Stimulated activated CD8-positive, alpha-beta memory T cell treated with anti-CD3 and anti-CD28 coated beads, Interleukin-4, amount 100 ng/mL, for 24 hours (primary cell): Measurements from ENCODE around the gene CACYBP.

Source experiments
- DNase-seq: peaks from one replicate; pipeline ENCODE4 v3.0.0-alpha.2; 2020; ENCODE audit warnings: low read depth

The CACYBP gene

DNA sequence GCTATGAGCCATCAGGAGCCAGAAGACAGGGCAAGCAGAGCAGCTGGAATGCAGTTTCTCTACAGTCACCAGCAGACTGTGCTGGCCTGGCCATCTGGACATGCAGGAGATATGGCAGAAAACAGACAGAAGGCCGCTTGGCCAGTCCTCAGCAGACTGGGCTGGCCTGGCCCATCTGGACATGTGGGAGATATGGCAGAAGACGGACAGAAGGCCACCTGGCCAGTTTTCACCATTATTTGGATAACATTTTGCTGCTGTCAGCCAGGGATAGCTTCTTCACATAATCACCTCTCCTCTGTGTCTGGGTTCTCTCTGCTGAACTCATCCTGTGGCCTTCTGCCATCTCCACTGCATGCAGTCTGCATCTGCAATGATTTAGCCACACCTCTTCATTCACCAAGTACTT lies 25.0 kb upstream of the CACYBP start:
- DNase-seq: no peak

DNA sequence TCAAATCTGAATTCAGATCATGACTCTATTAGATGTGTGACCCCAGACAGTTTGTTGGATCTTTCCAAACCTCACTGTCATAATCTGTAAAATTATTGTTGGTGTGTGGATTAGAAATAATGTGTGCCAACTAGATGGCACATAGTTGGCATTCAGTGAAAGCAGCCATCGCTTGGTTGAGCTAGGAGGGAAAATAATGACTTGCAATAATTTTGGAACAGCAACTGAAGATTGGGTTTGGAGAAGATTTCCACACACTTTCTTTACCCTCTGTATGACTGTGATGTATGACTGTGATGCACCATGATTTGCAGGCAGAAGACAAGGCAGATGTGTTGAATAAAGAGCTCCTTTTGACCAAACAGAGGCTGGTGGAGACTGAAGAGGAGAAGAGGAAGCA lies 24.0 kb upstream of the CACYBP start:
- no peak for DNase-seq

DNA sequence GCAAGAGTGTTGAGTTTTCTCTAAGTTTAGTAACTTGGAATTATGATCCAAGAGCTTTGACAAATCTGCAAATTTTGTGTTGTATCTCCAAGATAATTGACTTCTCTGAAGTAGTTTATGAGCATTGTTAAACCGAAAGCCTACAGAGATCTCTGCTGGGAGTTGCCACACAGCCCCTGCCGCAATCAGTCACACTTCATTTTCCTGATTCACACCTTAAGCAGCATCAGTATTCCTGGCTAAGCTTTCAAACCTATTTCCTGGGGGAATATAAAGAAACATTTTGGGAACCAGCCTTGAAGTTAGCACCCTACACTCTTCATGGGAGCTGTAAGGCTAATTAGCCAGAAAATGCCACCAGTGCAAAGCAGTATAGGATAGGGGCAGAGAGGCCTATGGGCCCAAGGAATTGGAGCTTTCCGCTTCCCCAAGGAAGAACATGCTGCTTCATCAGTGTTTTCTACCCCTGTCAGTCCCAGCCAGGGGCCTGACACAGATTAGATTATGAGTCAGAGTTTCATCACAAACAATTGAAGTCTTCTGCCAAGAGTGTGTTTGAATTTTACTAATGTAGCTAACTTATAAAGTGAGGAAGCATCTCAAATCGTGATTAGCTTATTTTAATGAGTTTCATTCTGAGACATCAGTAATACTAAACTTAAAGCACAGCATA lies 23.2 kb upstream of the CACYBP start:
- DNase-seq: no peak

DNA sequence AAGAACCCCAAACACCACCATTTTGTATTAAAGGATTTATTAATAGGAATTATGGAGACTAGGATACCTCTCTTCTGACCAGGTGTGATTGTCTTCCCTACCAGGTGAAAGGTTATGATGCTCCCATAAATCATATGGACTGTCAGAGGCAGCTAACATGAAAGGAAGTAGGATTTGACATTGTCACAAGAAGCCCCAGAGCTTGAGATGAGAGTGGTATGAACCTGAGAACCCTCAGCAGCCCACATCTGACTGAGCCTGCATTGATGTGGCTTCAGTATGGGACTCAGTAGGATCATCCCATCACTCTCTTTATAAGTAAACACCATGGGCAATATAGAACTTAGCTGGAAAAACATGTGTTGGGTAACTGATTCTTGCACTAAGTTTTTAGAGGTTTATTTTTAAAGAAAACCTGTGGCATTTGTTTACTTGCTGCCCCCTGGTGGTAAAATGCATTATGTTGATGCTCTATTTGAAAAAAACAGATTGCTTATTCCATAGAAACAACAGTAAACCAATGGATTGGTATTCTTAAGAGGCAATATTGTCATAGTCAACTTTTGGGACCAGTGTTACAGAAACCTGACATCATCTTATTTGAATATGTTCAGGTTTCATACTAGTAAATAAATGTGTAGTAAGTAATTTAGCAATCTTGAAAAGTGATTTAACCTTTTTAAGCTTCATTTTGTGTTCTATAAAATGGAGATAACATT lies 16.6 kb upstream of the CACYBP start:
- DNase-seq: no peak

DNA sequence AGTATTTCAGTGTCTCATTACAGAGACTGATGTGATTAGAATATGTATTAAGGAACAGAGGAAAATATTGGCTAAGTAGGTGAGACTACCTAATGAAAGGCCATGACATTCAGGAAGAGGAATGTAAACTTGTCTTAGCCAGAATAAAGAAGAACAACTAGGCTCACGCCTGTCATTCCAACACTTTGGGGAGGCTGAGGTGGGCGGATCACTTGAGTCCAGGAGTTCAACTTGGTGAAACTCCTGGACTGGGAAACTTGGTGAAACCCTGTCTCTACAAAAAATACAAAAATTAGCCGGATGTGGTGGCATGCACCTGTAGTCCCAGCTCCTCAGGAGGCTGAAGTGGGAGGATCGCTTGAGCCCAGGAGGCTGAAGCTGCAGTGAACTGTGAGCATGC lies 14.8 kb upstream of the CACYBP start:
- DNase-seq: no peak

DNA sequence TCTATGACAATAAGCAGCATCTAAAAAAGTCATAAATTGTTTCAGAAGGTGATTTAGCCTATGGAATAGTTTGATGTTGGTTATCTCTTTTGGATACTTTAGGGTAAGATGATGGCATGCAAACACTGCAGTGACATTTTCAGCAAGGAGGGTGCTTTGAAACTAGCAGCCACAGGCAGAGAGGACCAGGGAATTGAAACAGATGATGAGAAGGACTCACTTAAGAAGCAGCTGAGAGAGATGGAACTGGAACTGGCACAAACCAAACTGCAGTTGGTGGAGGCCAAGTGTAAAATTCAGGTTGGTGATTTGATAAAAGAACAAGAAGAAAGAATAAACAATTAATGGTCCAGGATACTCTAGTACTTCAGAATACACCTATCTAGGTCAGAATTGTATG lies 11.2 kb upstream of the CACYBP start:
- no peak for DNase-seq

DNA sequence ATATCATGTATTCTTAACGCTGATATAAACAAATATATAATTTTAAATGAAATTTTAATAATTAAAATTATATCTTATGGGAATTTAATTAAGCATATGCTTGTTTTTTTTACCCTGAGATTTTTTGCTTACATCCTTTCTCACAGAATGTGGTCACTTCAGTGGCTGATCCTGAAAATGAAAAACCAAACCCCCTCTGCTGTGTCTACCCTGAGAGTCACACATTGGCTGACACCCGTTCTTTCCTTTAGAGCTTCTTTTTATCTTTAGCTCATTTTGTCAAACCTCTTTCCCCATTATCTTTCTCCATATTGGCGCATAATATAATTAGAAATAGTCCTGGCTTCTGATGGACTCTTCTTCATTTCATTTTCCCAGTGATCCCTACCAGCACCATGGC lies 10.8 kb upstream of the CACYBP start:
- no peak for DNase-seq

DNA sequence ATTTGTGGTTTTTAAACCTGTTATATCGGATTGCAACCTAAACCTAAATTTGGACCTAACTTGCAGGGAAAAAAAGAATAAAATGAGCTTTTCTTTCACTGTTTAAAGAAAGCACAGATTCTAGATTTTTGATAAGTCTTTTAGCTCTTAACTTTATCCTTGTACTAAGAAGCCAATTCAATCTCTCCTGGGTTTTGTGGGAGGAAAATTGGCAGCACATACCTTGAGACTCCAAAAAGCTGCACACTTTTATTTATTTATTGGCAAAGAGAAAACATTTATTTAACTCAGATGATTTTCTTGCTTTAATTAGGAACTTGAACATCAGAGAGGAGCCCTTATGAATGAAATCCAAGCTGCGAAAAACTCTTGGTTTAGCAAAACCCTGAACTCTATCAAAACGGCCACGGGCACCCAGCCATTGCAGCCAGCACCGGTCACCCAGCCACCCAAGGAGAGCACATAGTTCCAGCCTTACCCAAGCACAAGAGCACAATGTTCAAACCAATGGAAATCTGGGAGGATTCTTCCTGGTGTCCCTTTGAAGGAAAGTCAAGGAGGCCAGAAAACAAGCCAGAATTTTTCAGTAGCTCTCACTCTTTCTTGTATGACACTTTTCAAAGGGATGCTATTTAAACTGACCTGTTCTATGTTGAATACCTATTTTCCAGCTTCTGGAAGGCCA lies 10.1 kb upstream of the CACYBP start:
- no peak for DNase-seq

DNA sequence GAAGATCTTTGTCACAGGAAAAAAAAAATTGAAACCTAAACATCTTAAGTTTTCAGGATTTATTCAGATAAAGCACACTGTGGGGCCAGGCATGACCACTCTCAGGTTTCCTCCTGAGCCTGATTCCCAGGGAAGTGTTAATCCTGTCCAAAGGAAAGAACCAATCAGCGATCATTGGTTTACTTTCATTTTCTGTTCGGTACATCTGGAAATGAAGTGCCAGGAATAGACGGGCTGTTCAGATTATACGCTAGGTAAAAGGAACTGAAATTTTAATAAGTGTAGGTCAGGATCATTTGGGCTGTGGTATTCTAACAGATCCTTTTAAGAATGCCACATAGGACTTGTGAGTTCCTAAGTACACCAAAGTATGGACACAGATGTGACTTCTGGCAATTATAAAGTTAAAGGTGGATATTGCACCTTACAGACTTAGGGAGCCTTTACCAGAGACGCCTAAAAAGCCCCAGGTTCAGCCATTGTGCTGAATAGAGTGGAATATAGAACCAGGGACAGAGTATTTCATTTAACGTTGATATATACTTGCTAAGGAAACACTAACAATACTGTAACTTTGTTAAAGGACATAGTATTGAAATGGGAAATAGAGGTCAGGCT lies 9.3 kb upstream of the CACYBP start:
- DNase-seq: no peak

DNA sequence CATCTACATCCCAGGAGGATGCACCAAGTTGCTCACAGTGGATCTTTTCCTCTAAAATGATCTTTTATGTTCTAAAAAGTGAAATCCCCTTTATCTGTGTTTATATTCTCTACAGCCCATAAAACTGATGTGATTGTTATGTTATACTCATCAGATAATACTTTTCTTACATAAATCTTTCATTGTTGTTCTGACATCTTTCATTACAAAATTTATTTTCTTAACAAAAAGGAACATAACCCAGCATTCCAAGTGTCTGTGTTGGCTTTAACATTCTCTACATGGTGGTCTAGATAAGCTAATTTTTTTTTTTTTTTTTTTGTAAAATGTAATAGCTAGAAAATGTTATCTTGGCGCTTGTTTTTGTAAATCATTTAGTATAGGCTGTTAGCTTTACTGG lies 8.3 kb upstream of the CACYBP start:
- no peak for DNase-seq

DNA sequence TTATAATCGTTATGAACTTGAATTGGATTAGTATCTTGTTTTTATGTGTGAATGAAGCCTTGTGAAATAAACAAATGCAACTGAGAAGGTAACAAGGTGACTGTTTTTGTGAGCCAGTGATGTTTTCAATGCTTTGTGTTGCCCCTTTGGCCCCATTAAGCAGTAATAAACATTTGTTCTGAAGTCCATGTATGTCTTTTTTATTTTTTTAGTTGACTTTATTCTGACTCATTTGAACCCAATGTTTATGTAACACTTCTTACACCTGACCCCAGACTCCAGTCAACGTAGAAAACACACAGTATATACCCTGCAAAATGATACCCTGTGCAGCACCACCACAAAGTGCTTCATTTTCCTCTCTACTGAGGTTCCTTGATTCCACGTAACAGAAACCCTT lies 4.6 kb upstream of the CACYBP start:
- DNase-seq: no peak

DNA sequence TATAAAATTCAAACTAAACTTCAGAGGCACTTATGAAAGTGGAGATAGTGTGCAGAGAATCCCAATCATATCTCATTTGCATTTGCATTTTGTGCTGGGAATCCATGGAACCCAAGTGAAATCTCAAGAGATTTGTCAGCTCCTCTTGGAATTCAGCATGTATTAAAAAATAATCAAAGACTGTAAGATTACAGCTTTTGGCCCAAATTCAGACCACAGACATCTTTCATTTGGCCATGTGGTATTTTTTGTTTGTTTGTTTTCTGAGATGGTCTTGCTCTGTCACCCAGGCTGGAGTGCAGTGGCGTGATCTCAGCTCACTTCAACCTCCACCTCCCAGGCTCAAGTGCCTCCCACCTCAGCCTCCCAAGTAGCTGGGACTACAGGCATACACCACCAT lies 3.8 kb upstream of the CACYBP start:
- no peak for DNase-seq

DNA sequence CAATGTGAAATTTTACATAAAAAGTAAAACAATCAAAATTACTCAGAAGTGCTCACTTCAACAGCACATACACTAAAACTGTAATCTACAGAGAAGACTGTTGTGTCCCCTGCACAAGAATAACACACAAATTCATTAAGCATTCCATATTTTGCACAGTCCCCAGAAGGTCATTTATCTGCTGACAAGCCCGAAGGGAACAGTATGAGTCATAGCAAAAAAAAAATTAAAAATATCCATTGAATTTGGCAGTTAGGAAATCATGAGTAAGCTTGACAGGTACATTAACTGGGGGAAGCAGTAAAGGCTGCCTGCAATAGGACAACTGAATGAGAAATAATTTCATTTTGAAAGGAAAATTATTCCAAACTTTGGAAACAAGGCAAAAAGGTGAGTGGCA lies 3.3 kb upstream of the CACYBP start:
- no peak for DNase-seq

DNA sequence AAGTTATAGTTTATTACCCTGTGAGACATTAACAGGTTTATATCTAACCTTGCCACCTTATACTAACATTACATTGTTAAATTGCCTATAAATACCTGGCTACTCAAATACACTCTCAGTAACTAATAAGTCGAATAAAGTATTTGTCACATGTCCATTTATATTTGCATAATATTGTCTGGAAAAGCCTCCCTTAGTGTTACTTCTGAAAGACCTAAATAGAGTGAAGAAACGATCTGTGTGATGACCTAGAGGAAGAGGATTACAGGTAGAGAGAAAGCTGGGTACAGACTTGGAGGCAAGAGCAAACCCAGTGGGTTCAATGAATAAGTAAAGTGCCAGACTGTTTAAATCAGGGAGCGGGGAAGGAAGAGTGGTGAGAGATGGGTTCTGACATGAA lies 2.7 kb upstream of the CACYBP start:
- no peak for DNase-seq

DNA sequence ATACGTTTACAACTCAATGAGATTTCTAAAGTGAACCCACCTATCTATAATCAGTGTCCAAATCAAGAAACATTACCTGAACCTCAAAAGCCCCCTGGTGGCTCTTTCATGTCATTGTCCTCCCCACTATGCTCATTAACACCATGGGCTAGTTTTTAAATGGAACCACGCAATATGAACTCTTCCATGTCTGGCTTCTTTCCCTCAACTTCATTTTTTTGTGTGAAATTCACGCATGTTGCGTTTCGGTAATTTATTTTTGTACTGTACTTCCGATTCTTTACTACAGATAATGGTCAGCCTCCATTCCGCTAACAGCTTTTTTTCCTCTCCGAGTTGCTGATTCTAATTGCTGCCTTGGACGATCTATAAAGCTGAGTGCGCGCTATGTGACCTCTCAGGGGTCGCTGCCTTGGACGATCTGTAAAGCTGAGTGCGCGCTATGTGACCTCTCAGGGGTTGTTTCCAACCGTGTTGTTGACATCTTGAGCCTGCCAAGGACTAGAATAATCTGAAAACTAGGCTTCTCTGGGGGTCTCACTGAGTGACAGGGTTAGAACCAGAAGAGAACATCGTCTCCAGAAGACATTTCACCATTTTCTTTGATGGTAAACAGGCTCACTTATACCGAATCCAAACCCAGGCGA lies 1.1 kb upstream of the CACYBP start:
- no peak for DNase-seq

DNA sequence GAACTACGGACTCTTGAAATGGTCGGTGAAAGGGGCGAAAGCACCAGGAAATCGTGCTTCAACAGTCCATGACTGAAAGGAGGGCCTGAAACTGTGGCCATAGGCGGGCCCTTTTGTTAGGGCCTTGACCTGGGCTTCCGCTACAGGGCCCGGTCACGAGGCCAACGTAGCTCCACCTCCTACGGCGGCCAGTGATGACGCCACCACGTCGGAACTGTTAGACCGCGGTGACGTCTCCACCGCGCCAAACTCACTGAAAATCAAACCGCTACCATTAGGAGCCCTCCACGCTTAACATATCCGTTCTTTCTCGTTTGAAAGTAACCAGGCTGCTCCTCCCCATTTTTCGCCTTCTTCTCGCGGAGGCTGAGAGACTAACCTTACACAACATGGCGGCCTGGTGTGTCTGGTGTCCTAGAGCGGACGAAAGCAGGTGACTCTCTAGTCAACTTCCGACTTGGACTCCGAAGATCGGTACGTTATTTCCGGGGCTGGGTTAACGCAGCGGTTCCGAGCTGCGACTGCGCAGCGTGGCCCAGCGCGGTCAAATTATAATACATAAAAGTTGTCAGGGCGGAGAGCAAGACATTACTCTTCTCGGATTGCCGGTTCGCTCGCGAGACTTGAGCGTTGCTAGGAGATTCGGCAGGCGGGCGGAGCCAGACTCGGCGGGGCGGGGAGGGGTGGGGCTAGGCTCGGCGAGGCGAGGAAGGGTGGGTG lies 371 bp upstream of the CACYBP start:
- DNase-seq: peak; percentile 96

DNA sequence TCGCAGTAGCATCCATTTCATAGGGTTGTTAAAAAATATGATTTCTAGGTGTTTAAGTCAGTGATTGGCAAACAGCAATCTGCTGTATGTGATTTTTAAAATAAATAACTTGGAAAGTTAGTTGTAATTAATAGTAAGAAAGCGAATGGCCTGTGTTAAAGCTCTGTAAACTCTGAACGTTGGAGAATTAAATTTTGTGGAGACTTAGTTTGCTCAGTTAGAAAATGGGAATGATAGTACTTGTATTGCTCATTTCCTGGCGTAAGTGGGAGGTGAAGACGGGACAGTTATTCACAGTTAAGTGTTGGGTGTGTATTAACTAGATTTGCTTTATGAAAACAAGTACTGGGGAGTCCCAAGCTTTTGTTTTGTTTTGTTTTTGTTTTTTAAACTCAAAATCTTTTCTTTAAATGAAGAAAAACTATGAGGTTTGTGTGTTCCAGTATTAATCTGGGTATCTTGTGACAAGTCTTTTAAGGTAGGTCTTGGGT lies 995 bp downstream of the CACYBP start:
- no peak for DNase-seq

DNA sequence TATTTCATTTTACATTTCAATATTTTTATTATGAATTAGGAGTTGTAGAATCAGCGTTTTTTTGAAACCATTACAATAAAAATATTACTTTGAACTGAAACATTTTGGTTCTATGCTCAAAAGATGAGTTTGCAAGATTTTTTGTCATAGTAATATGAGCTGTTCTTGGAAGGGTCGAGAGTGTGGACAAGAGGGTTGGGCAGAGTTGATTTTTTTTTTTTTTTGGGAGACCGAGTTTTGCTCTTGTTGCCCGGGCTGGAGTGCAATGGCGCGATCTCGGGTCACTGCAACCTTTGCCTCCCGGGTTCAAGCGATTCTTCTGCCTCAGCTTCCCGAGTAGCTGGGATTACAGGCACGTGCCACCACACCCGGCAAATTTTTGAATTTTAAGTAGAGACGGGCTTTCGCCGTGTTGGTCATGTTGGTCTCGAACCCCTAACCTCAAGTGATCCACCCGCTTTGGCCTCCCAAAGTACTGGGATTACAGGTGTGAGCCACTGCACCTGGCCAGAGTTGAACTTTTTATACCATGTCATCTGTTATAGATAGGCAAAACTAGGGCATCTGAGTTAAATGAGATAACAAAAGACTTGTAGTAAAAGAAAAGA lies 3.3 kb downstream of the CACYBP start:
- DNase-seq: no peak

DNA sequence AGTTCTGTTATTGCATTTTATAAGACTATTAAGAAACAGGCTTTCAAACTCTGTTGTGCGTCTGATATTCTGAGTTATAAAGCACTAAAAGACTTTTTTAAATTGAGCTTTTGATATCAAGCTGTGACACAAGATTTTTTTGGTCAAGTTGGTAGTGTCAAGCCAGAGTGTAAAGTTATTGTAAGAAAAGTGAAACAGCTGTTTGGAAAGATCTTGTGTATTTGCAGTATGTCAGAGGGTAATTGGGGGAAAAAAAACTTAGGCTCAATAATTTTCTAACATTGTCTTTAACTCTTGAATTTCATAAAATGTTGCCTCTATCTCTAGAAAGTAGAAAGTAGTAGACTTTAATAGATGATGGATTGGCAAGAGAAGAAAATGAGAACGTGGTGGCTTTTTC lies 3.8 kb downstream of the CACYBP start:
- DNase-seq: no peak

DNA sequence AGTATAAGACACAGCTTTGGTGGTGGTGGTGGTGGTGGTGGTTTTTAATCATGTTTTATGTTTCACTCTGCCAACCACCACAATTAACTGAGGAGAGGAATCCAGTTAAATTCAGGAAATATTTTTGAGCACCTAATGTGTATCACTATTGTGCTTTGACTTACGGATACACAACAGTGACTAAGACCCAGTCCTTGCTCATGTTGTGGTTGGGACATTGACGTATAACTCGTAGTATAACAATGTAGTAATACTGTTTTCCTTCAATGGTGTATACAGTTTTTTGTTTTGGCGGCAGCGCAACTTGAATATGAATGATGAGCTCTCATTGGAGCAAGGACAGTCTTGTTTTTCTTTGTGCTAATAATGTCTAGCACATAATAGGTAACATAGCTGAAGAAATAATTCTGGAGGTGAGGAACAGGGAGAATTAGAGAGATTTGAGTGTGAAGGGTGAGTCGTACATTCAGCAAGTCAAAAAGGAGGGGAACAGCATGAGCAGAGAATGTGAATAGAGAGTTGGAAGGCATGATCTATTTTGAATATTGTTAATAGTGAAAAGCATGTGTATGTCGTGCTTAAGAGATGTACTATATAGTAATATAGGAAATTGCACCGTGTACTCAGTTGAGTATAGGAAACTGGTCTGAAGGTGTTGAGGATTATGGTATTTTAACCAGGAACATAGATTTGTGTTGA lies 5.5 kb downstream of the CACYBP start:
- no peak for DNase-seq

DNA sequence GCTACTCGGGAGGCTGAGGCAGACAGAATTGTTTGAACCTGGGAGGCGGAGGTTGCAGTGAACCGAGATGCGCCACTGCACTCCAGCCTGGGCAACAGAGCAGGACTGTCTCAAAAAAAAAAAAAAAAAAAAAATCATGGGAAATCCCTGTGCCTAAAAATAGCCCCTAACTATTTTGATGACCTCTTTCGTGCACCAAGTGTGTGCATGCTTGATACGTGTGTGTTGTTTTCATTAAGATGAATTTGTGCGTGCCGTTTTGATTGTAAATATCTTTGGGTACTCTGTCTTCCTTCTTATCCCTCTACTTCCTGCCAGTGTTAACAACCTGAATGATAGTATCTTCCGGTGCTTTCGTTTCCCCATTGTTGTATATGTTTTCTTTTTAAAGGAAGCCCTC lies 9.8 kb downstream of the CACYBP start:
- DNase-seq: no peak
